ENCODE results near the gene HSD17B14.

The HSD17B14 gene

DNA sequence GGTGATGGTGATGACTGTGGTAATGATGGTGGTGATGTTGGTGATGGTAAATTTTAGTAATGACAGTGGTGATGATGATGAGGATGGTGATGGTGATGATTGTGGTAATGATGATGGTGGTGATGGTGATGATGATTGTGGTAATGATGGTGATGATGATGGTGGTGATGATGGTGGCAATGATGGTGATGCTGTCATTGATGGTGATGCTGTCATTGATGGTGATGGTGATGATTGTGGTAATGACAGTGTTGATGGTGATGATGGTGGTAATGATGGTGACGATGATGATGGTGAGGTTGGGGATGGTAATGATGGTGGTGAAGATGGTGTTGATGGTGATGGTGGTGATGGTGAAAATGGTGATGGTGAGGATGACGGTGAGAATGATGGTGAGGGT is 13.8 kb downstream of the HSD17B14 start:
- no peak for DNase-seq

GRCh38 chr19:48821633-48822032 is 14.7 kb downstream of the HSD17B14 start:
- no peak for DNase-seq

DNA sequence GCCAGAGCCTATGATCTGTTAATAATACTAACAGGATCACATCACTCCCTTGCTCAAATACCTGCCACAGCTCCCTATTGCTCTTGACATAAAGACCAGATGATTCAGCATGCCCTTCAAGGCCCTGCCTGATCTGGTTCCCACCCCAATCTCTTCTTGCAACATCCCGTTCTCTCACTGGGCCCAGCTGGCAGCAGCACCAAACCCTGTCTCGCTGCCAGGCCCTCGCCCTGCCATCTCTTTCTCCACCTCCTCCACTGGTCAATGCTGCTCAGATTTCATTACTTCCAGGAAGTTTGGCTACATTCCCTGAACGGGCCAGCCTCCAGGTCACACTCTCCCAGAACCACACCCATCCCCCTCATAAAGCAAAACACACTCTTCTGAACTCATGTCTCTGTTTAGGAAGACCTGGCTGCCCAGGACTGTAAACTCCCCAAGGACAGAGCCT is 16.9 kb downstream of the HSD17B14 start:
- no peak for DNase-seq

DNA sequence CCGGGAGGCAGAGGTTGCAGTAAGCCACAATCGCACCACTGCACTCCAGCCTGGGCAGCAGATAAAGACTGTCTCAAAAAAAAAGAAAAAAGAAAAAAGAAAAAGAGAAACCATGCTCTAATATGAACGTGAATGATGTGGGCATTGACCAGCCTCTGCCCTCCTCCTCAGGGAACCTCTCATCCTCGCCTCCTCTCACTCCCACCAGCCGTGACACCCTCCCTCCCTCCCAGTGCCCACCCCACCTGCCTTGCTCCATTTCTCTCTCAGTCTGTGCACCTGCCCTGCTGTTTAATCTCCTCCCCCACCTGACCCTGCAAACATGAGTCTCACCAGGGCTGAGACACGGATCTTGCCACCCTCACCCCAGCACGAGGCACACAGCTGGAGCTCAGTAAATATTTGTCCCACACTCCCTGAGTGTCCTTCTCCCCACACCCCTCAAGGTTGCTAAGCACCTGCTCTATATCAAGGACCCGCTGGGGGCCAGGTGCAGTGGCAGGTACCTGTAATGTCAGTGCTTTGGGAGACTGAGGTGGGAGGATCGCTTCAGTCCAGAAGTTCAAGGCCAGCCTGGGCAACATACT is 18.0 kb downstream of the HSD17B14 start:
- DNase-seq = peak; percentile 54

DNA sequence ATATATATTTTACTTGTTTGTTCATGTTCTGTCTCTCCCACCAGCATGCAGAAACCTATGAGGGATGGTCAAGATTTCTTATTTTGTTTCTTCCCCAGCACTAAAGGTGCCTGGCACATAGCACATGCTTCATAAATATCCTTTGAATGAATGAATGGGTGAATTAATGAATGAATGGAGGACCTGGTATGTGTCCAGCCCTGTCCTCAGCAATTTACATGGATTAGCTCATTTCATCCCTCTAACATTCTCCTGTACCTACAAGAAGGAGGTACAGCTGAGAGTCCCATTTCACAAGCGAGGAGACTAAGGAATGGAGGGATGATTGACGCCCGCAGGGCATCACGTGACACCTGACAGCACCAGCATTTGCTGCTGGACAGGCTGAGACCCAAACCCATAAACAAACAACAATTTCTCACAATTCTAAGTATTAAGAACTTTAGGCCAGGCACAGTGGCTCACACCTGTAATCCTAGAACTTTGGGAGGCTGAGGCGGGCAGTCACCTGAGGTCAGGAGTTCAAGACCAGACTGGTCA is 18.6 kb downstream of the HSD17B14 start:
- no peak for DNase-seq

DNA sequence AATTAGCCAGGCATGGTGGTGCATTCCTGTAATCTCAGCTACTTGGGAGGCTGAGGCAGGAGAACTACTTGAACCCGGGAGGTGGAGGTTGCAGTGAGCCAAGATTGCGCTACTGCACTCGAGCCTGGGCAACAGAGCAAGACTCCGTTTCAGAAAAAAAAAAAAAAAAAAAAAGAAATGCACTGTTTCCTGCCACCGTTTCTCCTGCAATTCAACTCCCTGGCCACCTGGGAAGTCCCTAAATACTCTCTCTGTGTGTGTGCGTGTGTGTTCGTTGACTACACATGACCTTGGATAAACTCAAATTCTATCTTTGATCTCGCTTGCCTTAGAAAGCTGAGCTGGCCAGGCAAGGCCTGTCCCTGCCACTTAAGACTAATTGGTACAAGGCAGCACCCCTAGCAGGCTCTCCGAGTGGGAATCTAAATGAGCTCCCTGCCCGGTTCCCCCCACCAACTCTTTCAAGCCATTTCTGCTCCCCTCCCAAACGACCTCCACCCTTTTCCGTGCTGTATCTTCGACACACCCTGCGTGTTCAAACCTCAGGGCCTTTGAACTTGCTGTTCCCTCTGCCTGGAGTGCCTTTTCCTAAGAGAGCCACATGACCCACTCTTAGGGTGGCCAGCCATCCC is 20.3 kb downstream of the HSD17B14 start:
- peak; percentile 53 for DNase-seq

- no peak for DNase-seq
Observed at GRCh38 chr19:48814895-48815294, 21.4 kb downstream of the HSD17B14 start.

DNA sequence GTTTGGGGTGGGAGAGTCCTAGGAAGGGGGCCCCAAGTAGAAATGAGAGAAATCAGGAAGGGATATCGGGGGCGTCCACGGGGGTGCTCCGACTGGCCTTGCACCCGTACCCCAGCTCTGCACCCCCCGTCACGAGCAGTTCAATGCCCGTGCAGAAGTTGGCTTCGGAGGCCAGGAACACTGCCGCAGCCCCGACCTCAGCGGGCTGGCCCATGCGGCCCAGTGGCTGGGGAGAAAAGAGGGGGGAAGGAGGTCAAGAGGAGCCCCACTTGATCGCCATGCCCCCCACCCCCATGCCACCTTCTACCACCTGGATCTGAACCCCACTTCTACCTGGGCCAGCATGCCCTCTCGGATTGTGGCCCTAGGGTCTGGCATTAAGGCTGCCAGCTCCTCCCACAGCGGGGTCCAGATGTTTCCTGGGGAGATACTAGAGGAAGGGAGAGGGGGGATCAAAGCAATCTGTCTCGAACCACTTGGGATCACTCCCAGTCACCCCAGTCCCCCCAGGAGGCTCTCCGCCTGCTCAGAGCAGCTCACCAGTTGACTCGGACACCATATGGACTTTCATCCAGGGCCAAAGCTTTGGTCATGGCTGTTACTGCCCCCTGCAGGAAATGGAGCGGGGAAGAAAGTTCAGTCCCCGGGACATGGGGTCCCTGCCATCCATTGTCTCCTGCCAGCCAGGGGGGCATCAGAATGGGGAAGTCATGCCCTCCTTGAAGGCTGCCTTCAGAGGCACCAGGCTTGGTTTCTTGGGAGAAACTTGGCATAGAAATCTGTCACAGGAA is 23.0 kb downstream of the HSD17B14 start:
- DNase-seq = no peak

DNA sequence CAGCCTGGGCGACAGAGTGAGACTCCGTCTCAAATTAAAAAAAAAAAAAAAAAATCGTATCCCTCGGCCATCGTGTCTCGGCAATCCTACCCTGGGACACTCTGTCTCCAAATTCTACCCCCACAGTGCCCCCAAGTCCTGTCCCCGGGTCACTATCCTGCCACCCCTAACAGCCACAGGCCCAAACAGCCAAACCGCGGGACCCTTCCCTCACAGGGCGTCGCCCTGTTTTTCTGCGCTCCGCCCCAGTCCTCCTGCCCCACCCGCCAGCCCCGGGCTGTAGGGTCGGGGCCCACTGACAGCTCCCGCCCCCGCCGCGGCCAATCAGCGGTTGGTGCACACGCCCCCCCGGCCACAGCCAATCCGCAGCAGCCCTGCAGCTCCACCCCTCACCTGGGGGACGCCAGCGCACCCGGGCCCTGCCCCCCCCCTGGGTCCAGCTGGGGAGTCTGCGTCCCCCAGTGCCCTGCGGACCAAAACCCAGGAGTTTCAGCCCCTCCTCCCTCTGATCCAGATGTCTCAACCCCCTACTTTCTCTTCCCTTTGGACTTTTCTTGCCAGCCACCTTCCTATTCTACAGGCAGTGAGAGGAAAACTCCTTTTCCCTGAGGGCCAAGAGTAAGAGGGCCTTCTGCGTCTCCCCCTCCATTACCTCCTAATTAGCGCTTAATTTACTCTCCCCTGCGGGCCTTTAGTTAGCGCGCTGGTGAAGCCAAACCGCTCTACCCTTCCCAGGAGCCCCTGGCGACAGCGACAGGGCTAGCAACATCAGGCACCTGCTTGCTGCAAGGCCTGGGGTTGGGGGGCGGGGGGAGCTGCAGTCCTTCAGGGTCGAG is 24.0 kb downstream of the HSD17B14 start:
- peak; percentile 89 for DNase-seq

GRCh38 chr19:48810151-48810550 is 26.1 kb downstream of the HSD17B14 start:
- DNase-seq = peak; percentile 10

DNA sequence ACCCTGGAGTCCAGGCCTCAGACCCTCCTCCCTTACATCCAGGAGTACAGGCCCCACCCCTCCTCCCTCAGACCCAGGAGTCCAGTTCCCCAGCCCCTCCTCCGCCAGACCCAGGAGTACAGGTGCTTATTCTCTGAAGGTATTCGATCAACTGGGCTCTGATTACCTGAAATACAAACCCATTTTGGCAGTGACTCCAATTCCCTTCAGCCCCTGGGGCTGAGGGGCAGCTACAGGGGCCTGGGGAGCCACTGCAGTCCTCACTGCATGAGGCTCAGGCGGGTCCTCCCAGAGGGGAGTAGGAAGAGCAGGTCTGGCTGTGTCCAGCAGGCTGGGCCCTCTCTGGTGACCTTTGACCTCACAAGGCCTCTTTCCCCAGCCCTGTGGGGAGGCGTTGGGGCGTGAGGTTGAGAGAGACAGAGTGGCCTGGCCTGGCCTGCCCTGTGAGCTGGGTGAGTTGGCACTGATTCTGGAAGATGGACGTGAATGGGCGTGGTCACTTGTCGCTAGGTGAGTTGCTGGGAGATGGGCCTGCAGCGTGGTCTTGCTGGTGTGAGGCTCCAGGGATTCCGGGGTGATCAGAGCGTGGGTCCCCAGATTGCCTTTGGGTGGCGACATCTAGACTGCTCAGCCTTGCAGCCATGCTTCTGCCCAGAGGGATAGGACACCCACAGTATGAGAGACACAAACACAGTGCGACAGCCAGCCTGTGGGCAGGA is 28.5 kb downstream of the HSD17B14 start:
- DNase-seq = no peak

DNA sequence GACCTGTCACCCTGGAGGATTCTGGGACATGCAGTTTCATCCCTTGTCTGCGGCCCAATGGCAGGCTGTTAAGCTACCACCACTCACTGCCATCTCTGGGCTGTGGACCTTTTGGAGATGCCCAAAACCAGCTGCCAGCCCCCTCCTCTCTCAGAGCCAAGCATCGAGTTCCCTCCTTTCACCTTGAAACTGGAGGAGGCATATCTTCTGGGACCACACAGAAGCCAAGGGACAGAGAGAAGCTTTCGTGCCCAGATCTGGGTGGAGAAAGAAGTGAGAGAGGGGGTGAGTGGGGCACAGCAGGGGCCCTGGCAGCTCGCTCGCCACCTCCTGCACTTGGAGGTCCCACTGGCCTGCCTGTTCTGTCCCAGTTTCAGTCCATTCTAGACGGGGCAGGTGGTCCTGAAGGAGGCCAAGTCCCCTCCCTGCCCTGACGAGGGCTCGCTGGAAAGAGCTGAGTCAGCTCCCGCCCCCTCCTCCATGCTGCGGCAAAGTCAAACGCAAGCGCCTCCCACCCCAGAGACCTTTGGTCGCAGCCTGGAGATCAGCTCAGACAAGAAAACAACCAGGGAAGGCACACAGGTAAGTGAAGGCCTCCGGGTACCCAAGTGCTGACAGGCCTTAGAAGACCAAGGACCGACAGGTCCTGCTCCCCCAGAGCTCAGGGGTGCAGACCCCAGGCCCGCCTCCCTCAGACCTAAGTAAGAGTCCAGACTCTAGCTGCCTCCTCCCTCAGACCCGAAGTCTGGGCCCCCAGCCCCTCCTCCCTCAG is 29.3 kb downstream of the HSD17B14 start:
- no peak for DNase-seq

- DNase-seq = peak; percentile 12
Observed at GRCh38 chr19:48806518-48806817, 29.8 kb downstream of the HSD17B14 start.

DNA sequence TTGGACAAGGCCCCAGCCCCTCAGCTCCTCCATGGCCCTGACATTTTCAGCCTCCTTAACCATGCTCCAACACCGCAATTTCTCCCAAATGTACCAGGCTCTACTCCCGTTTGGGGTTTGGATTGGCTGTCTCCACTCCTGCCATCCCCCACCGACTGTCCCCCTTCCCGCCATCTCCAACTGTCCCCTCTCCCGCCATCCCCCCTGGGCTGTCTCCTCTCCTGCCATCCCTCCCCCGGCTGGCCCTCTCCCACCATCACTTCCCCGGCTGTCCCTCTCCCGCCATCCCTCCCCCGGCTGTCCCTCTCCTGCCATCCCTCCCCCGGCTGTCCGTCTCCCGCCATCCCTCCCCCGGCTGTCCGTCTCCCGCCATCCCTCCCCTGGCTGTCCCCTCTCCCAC is 30.8 kb downstream of the HSD17B14 start:
- DNase-seq = no peak

GRCh38 chr19:48804496-48804895 is 31.8 kb downstream of the HSD17B14 start:
- no peak for DNase-seq

GRCh38 chr19:48802623-48803022 is 33.7 kb downstream of the HSD17B14 start:
- DNase-seq = no peak

- DNase-seq = no peak
Observed at GRCh38 chr19:48799358-48800300, 36.7 kb downstream of the HSD17B14 start.

- no peak for DNase-seq
Observed at GRCh38 chr19:48798937-48799336, 37.4 kb downstream of the HSD17B14 start.

DNA sequence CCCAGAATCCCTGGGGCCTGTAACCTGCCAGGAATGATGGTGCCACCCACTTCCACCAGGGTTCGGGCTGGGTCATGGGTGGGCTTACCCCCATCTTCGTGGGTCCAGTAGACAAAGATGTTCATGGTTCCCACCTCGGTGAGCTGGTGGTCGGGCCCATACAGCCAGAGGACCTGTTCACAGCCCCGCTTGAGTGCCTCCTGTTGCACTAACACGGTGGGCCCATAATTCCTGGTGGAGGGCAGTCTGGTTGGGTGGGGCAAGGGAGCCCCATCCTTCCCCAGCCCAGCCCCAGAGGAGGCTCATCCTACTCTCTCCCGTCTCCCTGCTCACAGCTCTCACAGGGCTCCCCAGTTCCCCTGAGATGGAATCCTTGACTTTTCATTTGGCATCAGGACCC is 39.2 kb downstream of the HSD17B14 start:
- no peak for DNase-seq

GRCh38 chr19:48796298-48797083 is 39.8 kb downstream of the HSD17B14 start:
- no peak for DNase-seq
